ENCODE results near the gene C11orf42.

Gene C11orf42

GRCh38 chr11:6249770-6250555 is 44.6 kb downstream of the C11orf42 start:
- Histone ChIP-seq H3K9me3 (ENCODE audit: insufficient read depth, low read length) (no peaks in the 10 kb centered on the region), H3K4me3 (ENCODE audit: insufficient read depth, low read length, poor library complexity, severe bottlenecking) (no peak overlapping the region), H3K4me2 (ENCODE audit: low read depth, low read length, poor library complexity, severe bottlenecking) (no peak overlapping the region), H3K9me2 (replicated peaks; ENCODE audit: insufficient read depth, low read length) (no peaks in the 10 kb centered on the region), H4K20me1 (ENCODE audit: low read depth, low read length) (no peaks in the 10 kb centered on the region), H3K27ac (ENCODE audit: low read depth, low read length) (no peak overlapping the region), H2AFZ (ENCODE audit: low read depth, low read length, severe bottlenecking) (no peak overlapping the region), H3K27me3 (ENCODE audit: low read length) (no peaks in the 10 kb centered on the region), H3K36me3 (ENCODE audit: low read length) (no peaks in the 10 kb centered on the region), H3K9ac (ENCODE audit: low read length) (no peak overlapping the region), H3F3A (ENCODE audit: insufficient read depth) (no peaks in the 10 kb centered on the region), H3K79me2 (ENCODE audit: insufficient read depth, low read length) (no peaks in the 10 kb centered on the region)
- TF ChIP-seq CTCF (IDR thresholded peaks at IDR 0.05; ENCODE audit: insufficient read depth, low read length, poor library complexity, severe bottlenecking) (no peak), EZH2phosphoT487 (conservative IDR thresholded peaks at IDR 0.05; ENCODE audit: low read length) (no peak)

- Histone ChIP-seq H3K9me2 (replicated peaks; ENCODE audit: insufficient read depth, low read length) (no peaks in the 10 kb centered on the region), H3K27me3 (ENCODE audit: low read length) (no peaks in the 10 kb centered on the region), H3K79me2 (ENCODE audit: insufficient read depth, low read length) (no peaks in the 10 kb centered on the region), H2AFZ (ENCODE audit: low read depth, low read length, severe bottlenecking) (no peak overlapping the region), H4K20me1 (ENCODE audit: low read depth, low read length) (no peaks in the 10 kb centered on the region), H3K4me3 (ENCODE audit: insufficient read depth, low read length, poor library complexity, severe bottlenecking) (no peak overlapping the region), H3K9ac (ENCODE audit: low read length) (no peak overlapping the region), H3K36me3 (ENCODE audit: low read length) (no peaks in the 10 kb centered on the region), H3F3A (ENCODE audit: insufficient read depth) (no peaks in the 10 kb centered on the region), H3K4me2 (ENCODE audit: low read depth, low read length, poor library complexity, severe bottlenecking) (no peak overlapping the region), H3K27ac (ENCODE audit: low read depth, low read length) (no peak overlapping the region), H3K9me3 (ENCODE audit: insufficient read depth, low read length) (no peaks in the 10 kb centered on the region)
- TF ChIP-seq CTCF (IDR thresholded peaks at IDR 0.05; ENCODE audit: insufficient read depth, low read length, poor library complexity, severe bottlenecking): peak; percentile 78
- TF ChIP-seq EZH2phosphoT487 (conservative IDR thresholded peaks at IDR 0.05; ENCODE audit: low read length): no peak
These were observed 45.9 kb downstream of the C11orf42 start for GRCh38 chr11:6251120-6251733.

GRCh38 chr11:6251990-6252473 is 46.7 kb downstream of the C11orf42 start:
- Histone ChIP-seq H4K20me1 (ENCODE audit: low read depth, low read length) (no peaks in the 10 kb centered on the region), H3K9me3 (ENCODE audit: insufficient read depth, low read length) (no peaks in the 10 kb centered on the region), H3K4me2 (ENCODE audit: low read depth, low read length, poor library complexity, severe bottlenecking) (no peak overlapping the region), H3K9me2 (replicated peaks; ENCODE audit: insufficient read depth, low read length) (no peaks in the 10 kb centered on the region), H3K79me2 (ENCODE audit: insufficient read depth, low read length) (no peaks in the 10 kb centered on the region), H2AFZ (ENCODE audit: low read depth, low read length, severe bottlenecking) (no peak overlapping the region), H3K4me3 (ENCODE audit: insufficient read depth, low read length, poor library complexity, severe bottlenecking) (no peak overlapping the region), H3K27ac (ENCODE audit: low read depth, low read length) (no peak overlapping the region), H3F3A (ENCODE audit: insufficient read depth) (no peaks in the 10 kb centered on the region), H3K9ac (ENCODE audit: low read length) (no peak overlapping the region), H3K36me3 (ENCODE audit: low read length) (no peaks in the 10 kb centered on the region), H3K27me3 (ENCODE audit: low read length) (no peaks in the 10 kb centered on the region)
- TF ChIP-seq CTCF (IDR thresholded peaks at IDR 0.05; ENCODE audit: insufficient read depth, low read length, poor library complexity, severe bottlenecking) (no peak), EZH2phosphoT487 (conservative IDR thresholded peaks at IDR 0.05; ENCODE audit: low read length) (no peak)

Data from SU-DHL-6 (cell line).